Duodenal mucosa (tissue), 2 donors: ENCODE data around the gene CSF3.

Experiments
- H3K27ac ChIP-seq: one replicate; pipeline ENCODE4 v1.7.0; 2013; ENCODE audit warnings: low read depth, low read length
- H3K27me3 ChIP-seq, 2 donors: one replicate each; pipeline ENCODE4 v1.7.0; 2013; ENCODE audit warnings: low read length in 2 of 2, control low read depth in 1 of 2; ENCODE audit not compliant: insufficient read depth in 2 of 2, control insufficient read depth in 1 of 2
- H3K36me3 ChIP-seq, 2 donors: one replicate each; pipeline ENCODE4 v1.7.0; 2013; ENCODE audit warnings: low read length in 2 of 2, control low read depth in 1 of 2; ENCODE audit not compliant: insufficient read depth in 2 of 2, control insufficient read depth in 1 of 2
- H3K4me1 ChIP-seq, 2 donors: one replicate each; pipeline ENCODE4 v1.7.0; 2013; ENCODE audit warnings: low read length in 2 of 2, control low read depth in 1 of 2; ENCODE audit not compliant: insufficient read depth in 2 of 2, control insufficient read depth in 1 of 2
- H3K4me3 ChIP-seq, 2 donors: one replicate each; pipeline ENCODE4 v1.7.0; 2013; ENCODE audit warnings: low read length in 2 of 2, low read depth in 1 of 2
- H3K9ac ChIP-seq, 2 donors: one replicate each; pipeline ENCODE4 v1.7.0; 2013; ENCODE audit warnings: low read length in 2 of 2, low read depth in 1 of 2
- H3K9me3 ChIP-seq, 2 donors: one replicate each; pipeline ENCODE4 v1.7.0; 2013; ENCODE audit warnings: low read length in 2 of 2, control low read depth in 1 of 2; ENCODE audit not compliant: control insufficient read depth in 1 of 2

The CSF3 gene

GRCh38 chr17:40015005-40015997, at the start of gene CSF3:
Gene CSF3 (plus strand): TSS chr17:40015440. CDS start chr17:40015475, 35 bp downstream.
- Histone ChIP-seq H3K4me1 (peaks cover 17% of the 10 kb centered on the region in 2 donors), H3K4me3 (peak within 1 kb of the TSS in 1 of 2 donors; percentile 14), H3K27me3 (no peaks in the 10 kb centered on the region), H3K27ac (no peak within 1 kb of the TSS), H3K9me3 (no peaks in the 10 kb centered on the region), H3K36me3 (peaks cover 8 to 17% of the 10 kb centered on the region in 2 donors), H3K9ac (no peak within 1 kb of the TSS)

GRCh38 chr17:39966771-39967170, 48.5 kb upstream of the CSF3 start:
- Histone ChIP-seq H3K9me3 (no peaks in the 10 kb centered on the region), H3K4me3 (no peak overlapping the region), H3K36me3 (no peaks in the 10 kb centered on the region), H3K27ac (no peak overlapping the region), H3K9ac (no peak overlapping the region), H3K4me1 (peaks cover 13 to 22% of the 10 kb centered on the region in 2 donors), H3K27me3 (no peaks in the 10 kb centered on the region)

GRCh38 chr17:39968761-39969160, 46.5 kb upstream of the CSF3 start:
- no peaks in the 10 kb centered on the region for H3K27me3 ChIP-seq

GRCh38 chr17:39969375-39969774, 45.9 kb upstream of the CSF3 start:
- Histone ChIP-seq H3K9ac (no peak overlapping the region), H3K36me3 (no peaks in the 10 kb centered on the region), H3K27me3 (no peaks in the 10 kb centered on the region), H3K9me3 (no peaks in the 10 kb centered on the region), H3K4me1 (peaks cover 13 to 17% of the 10 kb centered on the region in 2 donors), H3K4me3 (no peak overlapping the region), H3K27ac (no peak overlapping the region)

More at GRCh38 chr17:39968761-39969160, 46.5 kb upstream of the CSF3 start:
- Histone ChIP-seq H3K9ac (no peak overlapping the region), H3K36me3 (no peaks in the 10 kb centered on the region), H3K9me3 (no peaks in the 10 kb centered on the region), H3K27ac (no peak overlapping the region), H3K4me1 (peaks cover 13 to 21% of the 10 kb centered on the region in 2 donors), H3K4me3 (no peak overlapping the region)

GRCh38 chr17:39970157-39970692, 45.0 kb upstream of the CSF3 start:
- Histone ChIP-seq H3K4me3 (no peak overlapping the region), H3K36me3 (no peaks in the 10 kb centered on the region), H3K27ac (no peak overlapping the region), H3K27me3 (no peaks in the 10 kb centered on the region), H3K9ac (no peak overlapping the region), H3K9me3 (no peaks in the 10 kb centered on the region), H3K4me1 (peaks cover 13 to 17% of the 10 kb centered on the region in 2 donors)

- Histone ChIP-seq H3K27me3 (no peaks in the 10 kb centered on the region), H3K4me1 (peaks cover 13 to 17% of the 10 kb centered on the region in 2 donors), H3K27ac (no peak overlapping the region), H3K9me3 (no peaks in the 10 kb centered on the region), H3K36me3 (no peaks in the 10 kb centered on the region), H3K4me3 (no peak overlapping the region), H3K9ac (no peak overlapping the region)
Observed at GRCh38 chr17:39971076-39971603, 44.1 kb upstream of the CSF3 start.

GRCh38 chr17:39972271-39972670, 43.0 kb upstream of the CSF3 start:
- no peak overlapping the region for H3K9ac ChIP-seq
- H3K27ac ChIP-seq = no peak overlapping the region
- no peaks in the 10 kb centered on the region for H3K9me3 ChIP-seq
- no peaks in the 10 kb centered on the region for H3K36me3 ChIP-seq
- H3K4me3 ChIP-seq = no peak overlapping the region
- H3K4me1 ChIP-seq = peaks cover 13 to 17% of the 10 kb centered on the region in 2 donors
- H3K27me3 ChIP-seq = no peaks in the 10 kb centered on the region

GRCh38 chr17:39973496-39973895, 41.7 kb upstream of the CSF3 start:
- no peaks in the 10 kb centered on the region for H3K27me3 ChIP-seq
- no peak overlapping the region for H3K9ac ChIP-seq
- no peaks in the 10 kb centered on the region for H3K9me3 ChIP-seq
- H3K36me3 ChIP-seq = no peaks in the 10 kb centered on the region
- no peak overlapping the region for H3K4me3 ChIP-seq
- H3K27ac ChIP-seq = no peak overlapping the region
- H3K4me1 ChIP-seq = peaks cover 13 to 17% of the 10 kb centered on the region in 2 donors

- H3K27ac ChIP-seq = no peak overlapping the region
Observed at GRCh38 chr17:39974433-39974832, 40.8 kb upstream of the CSF3 start.

GRCh38 chr17:39975801-39976200, 39.4 kb upstream of the CSF3 start:
- H3K27me3 ChIP-seq = no peaks in the 10 kb centered on the region

More at GRCh38 chr17:39974433-39974832, 40.8 kb upstream of the CSF3 start:
- no peaks in the 10 kb centered on the region for H3K27me3 ChIP-seq
- peaks cover 10 to 13% of the 10 kb centered on the region in 2 donors for H3K4me1 ChIP-seq
- H3K9ac ChIP-seq = no peak overlapping the region
- H3K36me3 ChIP-seq = no peaks in the 10 kb centered on the region
- H3K9me3 ChIP-seq = no peaks in the 10 kb centered on the region
- no peak overlapping the region for H3K4me3 ChIP-seq

More at GRCh38 chr17:39975801-39976200, 39.4 kb upstream of the CSF3 start:
- Histone ChIP-seq H3K4me3 (no peak overlapping the region), H3K36me3 (no peaks in the 10 kb centered on the region), H3K9me3 (no peaks in the 10 kb centered on the region), H3K4me1 (peaks cover 2 to 6% of the 10 kb centered on the region in 2 donors), H3K27ac (no peak overlapping the region), H3K9ac (no peak overlapping the region)
